Mucosa of descending colon (tissue), 3 donors: ENCODE results near the gene WNT5A. TPM values are rescaled to one million over a fixed set of nuclear protein-coding genes. Genes with fewer than 3 reads are reported as not detected.

Experiments
- ATAC-seq: fragments of 200-7000 bp; cut with Tn5 transposase; one replicate; pipeline ENCODE4 v1.9.1; 2020; ENCODE audit warnings: mild to moderate bottlenecking, moderate library complexity
- DNase-seq, 3 donors: peaks; one replicate each; pipeline ENCODE4 v3.0.0-alpha.2; 2020
- H3K36me3 ChIP-seq: fragments of 200-600 bp; one replicate; pipeline ENCODE4 v1.8.0; 2021; ENCODE audit warnings: low read depth, mild to moderate bottlenecking
- H3K4me1 ChIP-seq: fragments of 200-600 bp; one replicate; pipeline ENCODE4 v1.8.0; 2021; ENCODE audit warnings: low read depth, mild to moderate bottlenecking
- H3K4me3 ChIP-seq: fragments of 200-600 bp; one replicate; pipeline ENCODE4 v1.8.0; 2021; ENCODE audit warnings: mild to moderate bottlenecking
- H3K9me3 ChIP-seq: fragments of 200-600 bp; one replicate; pipeline ENCODE4 v1.8.0; 2021; ENCODE audit warnings: mild to moderate bottlenecking
- CTCF ChIP-seq: fragments of 200-600 bp; IDR thresholded peaks from one replicate; pipeline ENCODE4 v1.8.0; 2022; ENCODE audit warnings: antibody characterized with exemption, mild to moderate bottlenecking
- intact Hi-C, 2 donors: fragments of 100-400 bp; cut with DNase I in 1 of 2; cut with micrococcal nuclease in 1 of 2; formaldehyde crosslinking; loops; one replicate each; pipeline versions ENCODE4 v1.11.0 to v1.11.1; 2022; cut with DNase I, micrococcal nuclease
- total RNA-seq, 3 donors: library from RNA; stranded (reverse); fragmentation: NEBNext Ultra II Directional in 2 of 3; extraction: Animal tissue kit (Norgen Biotek cat#: 25700) in 2 of 3; gene quantifications; one replicate each; pipeline versions ENCODE4 v1.2.1 to v1.2.4, GENCODE V29; 2021 to 2023
- donor health status: DM: no; HTN: no; CAD: no; lungs with moderate emphysema.
- donor health status: DM: no; HTN: no; CAD: no.
- donor health status: DM: no; HTN: yes; CAD: no.

The WNT5A gene
- total RNA-seq, 3 donors from 2014 or later: 3.6 to 5.9 (median 5.2) TPM

- no peak for DNase-seq
- intact Hi-C loops: no loop called here
- TF ChIP-seq CTCF: no peak
- no peak overlapping the region for H3K4me3 ChIP-seq
- peaks cover 9% of the 10 kb centered on the region for H3K4me1 ChIP-seq
- H3K9me3 ChIP-seq: no peaks in the 10 kb centered on the region
- ATAC-seq: no peak
- no peaks in the 10 kb centered on the region for H3K36me3 ChIP-seq
Observed at GRCh38 chr3:55417211-55417610, 69.9 kb downstream of the WNT5A start.

- Histone ChIP-seq H3K36me3 (no peaks in the 10 kb centered on the region), H3K4me1 (peaks cover 12% of the 10 kb centered on the region), H3K4me3 (no peak overlapping the region), H3K9me3 (no peaks in the 10 kb centered on the region)
- ATAC-seq (peak; percentile 51), DNase-seq (no peak)
- intact Hi-C loops: no loop called here
- no peak for TF ChIP-seq CTCF
Observed at GRCh38 chr3:55416331-55416821, 70.7 kb downstream of the WNT5A start.
